ENCODE data around the gene PCDHGA9. TPM values are rescaled to one million over a fixed set of nuclear protein-coding genes. Genes with fewer than 3 reads are reported as not detected.

The PCDHGA9 gene
- total and polyA plus RNA-seq, 9 of the 15 experiments (the other 6 are each of a cell fraction or from before 2014, with no cell fraction given): 0.03 to 0.18 (median 0.11) TPM; not detected in 2

DNA sequence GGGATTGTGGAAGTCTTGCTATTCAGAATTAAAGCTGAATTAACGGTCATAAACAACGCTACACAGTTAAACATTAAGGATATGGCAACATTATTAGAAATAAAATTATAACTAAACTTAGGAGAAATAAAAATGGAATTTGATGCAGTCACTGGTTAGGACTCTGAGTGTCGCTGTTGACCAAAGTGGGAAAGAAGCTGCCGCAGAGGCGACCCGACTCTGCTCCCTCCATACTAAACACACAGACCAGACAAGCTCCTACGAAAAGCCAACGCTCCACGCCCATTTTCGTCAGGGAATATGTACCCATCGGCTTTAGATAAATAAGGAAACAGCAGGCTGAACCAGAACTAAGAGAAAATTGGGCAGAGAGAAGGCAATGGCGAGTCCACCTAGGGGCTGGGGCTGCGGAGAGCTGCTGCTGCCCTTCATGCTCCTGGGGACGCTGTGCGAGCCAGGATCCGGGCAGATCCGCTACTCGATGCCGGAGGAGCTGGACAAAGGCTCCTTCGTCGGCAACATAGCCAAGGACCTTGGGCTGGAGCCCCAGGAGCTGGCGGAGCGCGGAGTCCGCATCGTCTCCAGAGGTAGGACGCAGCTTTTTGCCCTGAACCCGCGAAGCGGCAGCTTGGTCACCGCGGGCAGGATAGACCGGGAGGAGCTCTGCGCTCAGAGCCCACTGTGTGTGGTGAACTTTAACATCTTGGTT, 38.5 kb upstream of the PCDHGA9 start, which contains the start of gene PCDHGA5:
TSS of gene PCDHGA5 (plus strand) at position 211 of the 709 bp plus-strand sequence. CDS start at position 380, 169 bp downstream.
- peaks cover 0 to 12% of the 10 kb centered on the region in 2 experiments; a peak in 2 of 5 replicates for H3K4me1 ChIP-seq (replicated peaks in 1 of 2; ENCODE audit: control insufficient read depth in 2 of 2, insufficient read depth in 2 of 2, low read length in 2 of 2)
- H3K36me3 ChIP-seq (ENCODE audit: control insufficient read depth, insufficient read depth, low read length): no peaks in the 10 kb centered on the region
- no peak within 1 kb of the TSS for H3K4me3 ChIP-seq
- H3K27ac ChIP-seq (ENCODE audit: extremely low read depth, low read depth, low read length): no peak within 1 kb of the TSS
- no peak within 1 kb of the TSS for H3K4me2 ChIP-seq (ENCODE audit: insufficient read depth, low read length)
- H3K79me2 ChIP-seq (ENCODE audit: control insufficient read depth, insufficient read depth, low read length): no peaks in the 10 kb centered on the region
- ChIA-PET POLR2A (interaction anchor here (0.8 to 1.0 kb wide), 2 partner anchors 9 to 223 kb away, joined by 3 to 4 read pairs; no protein-coding TSS in a partner anchor), CTCF (ENCODE audit: low intra/inter-chr PET ratio) (no interaction called here)
- 10% methylated on average over 34 of the region's 34 CpGs for WGBS (ENCODE audit: insufficient coverage, low coverage, missing lambda C conversion rate)
- no TSS peak for BruUV-seq (replicated peaks)
- no peak for FAIRE-seq
- no peak within 1 kb of the TSS for H3K9ac ChIP-seq (ENCODE audit: insufficient read depth in 1 of 2, low read depth in 2 of 2, low read length in 2 of 2)
- no peaks in the 10 kb centered on the region for H3K9me1 ChIP-seq (ENCODE audit: control insufficient read depth, insufficient read depth, low read length)
- no peak for DNase-seq (ENCODE audit: extremely low read depth in 1 of 4, low spot score in 3 of 4)
- TF ChIP-seq NCOA2 (IDR thresholded peaks at IDR 0.05; ENCODE audit: partially characterized antibody in 2 of 2): no peak
- no peak for TF ChIP-seq PRMT5 (CRISPR knock-in tag; IDR thresholded peaks at IDR 0.05)
- no peak for TF ChIP-seq ILF3 (IDR thresholded peaks at IDR 0.05; ENCODE audit: borderline replicate concordance)
- TF ChIP-seq CTCF (IDR thresholded peaks at IDR 0.05 in 2 of 3, conservative IDR thresholded peaks at IDR 0.05 in 1 of 3; ENCODE audit: insufficient read depth in 2 of 3, low read depth in 1 of 3, low read length in 3 of 3): peak in 2 of 3 experiments; percentile 32 to 43; a peak in 3 of 6 replicates
- TF ChIP-seq HDGF (IDR thresholded peaks at IDR 0.05): no peak
- no peak for TF ChIP-seq SAFB (IDR thresholded peaks at IDR 0.05; ENCODE audit: borderline replicate concordance, low read depth, low read length)
- TF ChIP-seq SMARCA5 (IDR thresholded peaks at IDR 0.05): no peak
- no peak for TF ChIP-seq C11orf30 (IDR thresholded peaks at IDR 0.05; ENCODE audit: low read depth)
- H4K20me1 ChIP-seq (replicated peaks; ENCODE audit: control insufficient read depth, insufficient read depth, low read length): no peaks in the 10 kb centered on the region
- H2AFZ ChIP-seq (ENCODE audit: low read depth, low read length): no peak within 1 kb of the TSS
- ATAC-seq: peak; percentile 49; the same call in 1 of the 3 replicates
- intact Hi-C loops (cut with micrococcal nuclease): no loop called here
- no peaks in the 10 kb centered on the region; the same call in 1 of the 2 replicates for H3K9me3 ChIP-seq (replicated peaks; ENCODE audit: control insufficient read depth, insufficient read depth, low read depth, low read length)
- in situ Hi-C loops (cut with MboI): no loop called here
- peaks cover 13 to 36% of the 10 kb centered on the region in 2 experiments for H3K27me3 ChIP-seq (ENCODE audit: control insufficient read depth in 2 of 2, insufficient read depth in 2 of 2, low read length in 2 of 2)
